HG03095 (cell line): ENCODE data around the gene BCAR1.
"Not testable (repeated sequence)": the region's sequence is repeated elsewhere in the genome, so short reads cannot be mapped to it uniquely, and the experiment has no call there.

Experiments
- ATAC-seq: cut with Tn5 transposase; IDR thresholded peaks from one replicate; pipeline ENCODE4 v1.9.1; 2021; ENCODE audit warnings: moderate library complexity; ENCODE audit not compliant: unreplicated experiment

Gene BCAR1

GRCh38 chr16:75251280-75252048, at the start of gene BCAR1:
Gene BCAR1 (minus strand): TSS chr16:75251624. CDS start chr16:75251482, 142 bp downstream.
- ATAC-seq: peak; percentile 71

- no peak for ATAC-seq
Measured at GRCh38 chr16:75298267-75298666, 46.8 kb upstream of the BCAR1 start.

- ATAC-seq: no peak
Measured at GRCh38 chr16:75296606-75297005, 45.2 kb upstream of the BCAR1 start.

GRCh38 chr16:75294773-75295459, 43.5 kb upstream of the BCAR1 start:
- ATAC-seq: no peak

GRCh38 chr16:75293772-75294171, 42.3 kb upstream of the BCAR1 start:
- ATAC-seq: no peak

- no peak for ATAC-seq
Measured at GRCh38 chr16:75293173-75293572, 41.7 kb upstream of the BCAR1 start.

- ATAC-seq: no peak
Measured at GRCh38 chr16:75292691-75293090, 41.3 kb upstream of the BCAR1 start.

- ATAC-seq: no peak
Measured at GRCh38 chr16:75289189-75289588, 37.8 kb upstream of the BCAR1 start.

- ATAC-seq: no peak
Measured at GRCh38 chr16:75288596-75289120, 37.2 kb upstream of the BCAR1 start.

GRCh38 chr16:75288181-75288580, 36.8 kb upstream of the BCAR1 start:
- ATAC-seq: no peak

GRCh38 chr16:75287708-75288107, 36.3 kb upstream of the BCAR1 start:
- no peak for ATAC-seq

- ATAC-seq: no peak
Measured at GRCh38 chr16:75286389-75286788, 35.0 kb upstream of the BCAR1 start.

GRCh38 chr16:75282466-75283281, 31.2 kb upstream of the BCAR1 start:
- ATAC-seq: no peak

GRCh38 chr16:75281826-75282225, 30.4 kb upstream of the BCAR1 start:
- ATAC-seq: no peak

GRCh38 chr16:75281009-75281408, 29.6 kb upstream of the BCAR1 start:
- not testable (repeated sequence) for ATAC-seq

- ATAC-seq: no peak
Measured at GRCh38 chr16:75280331-75280804, 28.9 kb upstream of the BCAR1 start.

- ATAC-seq: no peak
Measured at GRCh38 chr16:75279305-75279704, 27.9 kb upstream of the BCAR1 start.

GRCh38 chr16:75273054-75273925, 21.9 kb upstream of the BCAR1 start:
- no peak for ATAC-seq

- ATAC-seq: not testable (repeated sequence)
Measured at GRCh38 chr16:75272629-75273028, 21.2 kb upstream of the BCAR1 start.

GRCh38 chr16:75272097-75272551, 20.7 kb upstream of the BCAR1 start:
- ATAC-seq: peak; percentile 52
